ENCODE results near the gene CD36. TPM values are rescaled to one million over a fixed set of nuclear protein-coding genes. Genes with fewer than 3 reads are reported as not detected.

Gene CD36
- total and polyA plus RNA-seq, 2 of the 8 experiments (the other 6 are each of a cell fraction or from before 2014, with no cell fraction given), result 0.33 to 0.60 TPM

DNA sequence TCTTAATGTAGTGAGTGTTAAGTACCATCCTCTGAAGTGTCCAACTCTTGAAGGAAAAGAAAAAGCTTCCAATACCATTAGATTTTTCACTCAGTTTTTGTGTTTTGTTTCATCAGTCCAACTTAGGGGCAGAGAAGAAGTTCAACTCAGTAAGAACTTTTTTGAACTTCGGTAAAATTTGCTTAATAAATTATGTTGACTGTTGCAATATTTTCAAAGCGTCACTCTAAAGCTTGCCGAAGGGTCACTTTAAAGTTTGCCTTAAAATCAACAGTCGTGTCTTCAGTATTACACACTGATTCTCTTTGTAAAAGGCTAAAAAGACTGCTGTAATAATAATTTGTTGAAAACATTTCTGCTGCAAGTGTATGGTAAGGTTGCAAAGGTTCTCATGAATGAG lies 17.6 kb downstream of the CD36 start:
- no peaks in the 10 kb centered on the region for H3K9me3 ChIP-seq (ENCODE audit: insufficient read depth in 2 of 2, low read depth in 1 of 2, low read length in 1 of 2)
- no peak overlapping the region for H3K23ac ChIP-seq (ENCODE audit: insufficient read length)
- H3K4me2 ChIP-seq (ENCODE audit: insufficient read depth in 1 of 2, low read depth in 2 of 2, low read length in 2 of 2), result no peak overlapping the region
- no peak overlapping the region for H2AFZ ChIP-seq (ENCODE audit: low read length)
- no peak overlapping the region for H3K27ac ChIP-seq (ENCODE audit: low read depth, low read length)
- no peaks in the 10 kb centered on the region for H3K79me2 ChIP-seq (ENCODE audit: control insufficient read depth in 1 of 2, insufficient read depth in 2 of 2, low read length in 2 of 2)
- H2AK5ac ChIP-seq (ENCODE audit: low read depth, low read length), result no peak overlapping the region
- POLR2A ChIA-PET (ENCODE audit: partially characterized antibody), result no interaction called here
- no peaks in the 10 kb centered on the region for H4K20me1 ChIP-seq (replicated peaks in 1 of 2; ENCODE audit: control insufficient read depth in 1 of 2, insufficient read depth in 2 of 2, low read length in 2 of 2)
- H3K4ac ChIP-seq (replicated peaks; ENCODE audit: insufficient read length, low read depth, low read length), result no peak overlapping the region
- no peak overlapping the region for H3K4me3 ChIP-seq (ENCODE audit: extremely low read depth in 1 of 4, insufficient read depth in 2 of 4, low read depth in 3 of 4, low read length in 4 of 4)
- H3K79me1 ChIP-seq (ENCODE audit: low read depth, low read length), result no peaks in the 10 kb centered on the region
- no peak for FAIRE-seq
- DNase-seq (ENCODE audit: low read depth in 1 of 2, low spot score in 2 of 2), result no peak
- H3K18ac ChIP-seq (ENCODE audit: extremely low read depth, low read length), result no peak overlapping the region
- H3K4me1 ChIP-seq (replicated peaks in 1 of 4; ENCODE audit: control insufficient read depth in 3 of 4, insufficient read depth in 4 of 4, low read length in 3 of 4), result no peaks in the 10 kb centered on the region
- TF ChIP-seq CEBPB (IDR thresholded peaks at IDR 0.05; ENCODE audit: low read depth, low read length), result no peak
- no peak overlapping the region for H2BK15ac ChIP-seq (ENCODE audit: low read length)
- no peak overlapping the region for H2BK5ac ChIP-seq (ENCODE audit: low read depth, low read length)
- H3K36me3 ChIP-seq (ENCODE audit: control insufficient read depth in 2 of 4, insufficient read depth in 4 of 4, low read length in 3 of 4), result no peaks in the 10 kb centered on the region
- H4K5ac ChIP-seq (ENCODE audit: insufficient read length, low read depth, low read length), result no peak overlapping the region
- no peak overlapping the region for H4K91ac ChIP-seq (replicated peaks; ENCODE audit: insufficient read length, low read length)
- H2BK120ac ChIP-seq (replicated peaks; ENCODE audit: low read depth, low read length), result no peak overlapping the region
- H3K14ac ChIP-seq (ENCODE audit: insufficient read length), result no peak overlapping the region
- CTCF ChIA-PET (ENCODE audit: partially characterized antibody), result interaction anchor here (1.0 kb wide), 1 partner anchor 25 kb away, joined by 3 read pairs; no protein-coding TSS in a partner anchor
- H3K27me3 ChIP-seq (replicated peaks in 1 of 4; ENCODE audit: control insufficient read depth in 3 of 4, extremely low read depth in 1 of 4, insufficient read depth in 3 of 4, low read length in 3 of 4), result no peaks in the 10 kb centered on the region
- no peak overlapping the region for H3K56ac ChIP-seq (replicated peaks; ENCODE audit: insufficient read length, low read depth, low read length)
- H4K8ac ChIP-seq (ENCODE audit: extremely low read depth, insufficient read depth, low read length), result no peak overlapping the region
- H3K23me2 ChIP-seq (ENCODE audit: low read depth, low read length), result no peaks in the 10 kb centered on the region
- H2BK12ac ChIP-seq (ENCODE audit: low read depth, low read length), result no peak overlapping the region
- H2BK20ac ChIP-seq (ENCODE audit: low read length), result no peak overlapping the region
- WGBS, 2 experiments (ENCODE audit: extremely low coverage in 1 of 2, insufficient coverage in 1 of 2, insufficient read length in 1 of 2, insufficient replicate concordance in 2 of 2, low coverage in 1 of 2, low lambda C conversion rate in 2 of 2, missing lambda C conversion rate in 1 of 2), result 94% methylated on average over 4 of the region's 4 CpGs; no CpG with 5 or more reads in 1 of the 2 experiments
- H3K9ac ChIP-seq (replicated peaks in 1 of 4; ENCODE audit: extremely low read depth in 1 of 4, low read depth in 3 of 4, low read length in 3 of 4), result no peak overlapping the region

Measured in H1 (cell line).